Iris pigment epithelial cell (primary cell): ENCODE results near the gene C4BPA.

ENCODE experiments used
- DNase-seq: peaks from one replicate; pipeline ENCODE4 v3.0.0-alpha.2; 2011; ENCODE audit warnings: low read depth

Gene C4BPA

DNA sequence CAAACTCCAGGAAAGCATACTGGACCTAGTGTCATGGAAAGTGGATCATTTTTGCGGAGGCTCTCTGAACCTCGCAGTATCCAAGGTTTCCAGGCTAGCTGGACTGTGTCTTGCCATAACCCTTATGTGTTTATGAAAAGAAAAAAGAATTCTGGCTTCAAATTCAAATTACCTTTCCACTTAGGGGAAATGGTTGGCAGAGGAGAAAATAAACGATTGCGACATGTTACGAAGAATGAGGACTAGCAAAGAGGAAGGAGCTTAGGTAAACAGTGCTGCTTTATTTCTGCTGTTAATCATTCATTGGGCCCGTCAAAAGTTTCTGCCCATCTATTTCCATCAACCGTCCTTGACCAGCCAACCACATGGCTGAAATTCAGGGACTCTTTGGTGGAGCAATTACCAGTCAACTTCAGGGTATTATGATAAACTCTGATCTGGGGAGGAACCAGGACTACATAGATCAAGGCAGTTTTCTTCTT lies at the start of gene C4BPA:
C4BPA (plus strand) TSS at position 342 of the 482 bp plus-strand sequence. CDS start 8,793 bp downstream, outside the sequence.
- peak; percentile 67 for DNase-seq

DNA sequence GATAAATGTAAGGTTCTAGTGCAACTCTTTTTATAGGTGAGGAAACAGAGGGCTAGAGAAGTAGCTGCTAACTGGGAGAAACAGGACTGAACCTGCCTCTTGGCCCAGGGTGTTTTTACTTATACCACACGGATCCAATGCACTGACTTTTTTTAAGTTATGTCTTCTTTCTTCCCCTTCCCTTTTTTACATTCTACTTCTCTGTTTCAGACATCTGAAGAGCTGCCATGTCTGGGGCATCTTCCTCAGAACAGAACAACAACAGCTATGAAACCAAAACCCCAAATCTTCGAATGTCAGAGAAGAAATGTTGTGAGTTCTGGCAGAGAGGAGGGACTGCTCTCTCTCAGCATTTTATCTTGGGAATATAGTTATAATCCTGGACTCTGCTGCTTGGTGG lies 49.5 kb upstream of the C4BPA start:
- no peak for DNase-seq

DNA sequence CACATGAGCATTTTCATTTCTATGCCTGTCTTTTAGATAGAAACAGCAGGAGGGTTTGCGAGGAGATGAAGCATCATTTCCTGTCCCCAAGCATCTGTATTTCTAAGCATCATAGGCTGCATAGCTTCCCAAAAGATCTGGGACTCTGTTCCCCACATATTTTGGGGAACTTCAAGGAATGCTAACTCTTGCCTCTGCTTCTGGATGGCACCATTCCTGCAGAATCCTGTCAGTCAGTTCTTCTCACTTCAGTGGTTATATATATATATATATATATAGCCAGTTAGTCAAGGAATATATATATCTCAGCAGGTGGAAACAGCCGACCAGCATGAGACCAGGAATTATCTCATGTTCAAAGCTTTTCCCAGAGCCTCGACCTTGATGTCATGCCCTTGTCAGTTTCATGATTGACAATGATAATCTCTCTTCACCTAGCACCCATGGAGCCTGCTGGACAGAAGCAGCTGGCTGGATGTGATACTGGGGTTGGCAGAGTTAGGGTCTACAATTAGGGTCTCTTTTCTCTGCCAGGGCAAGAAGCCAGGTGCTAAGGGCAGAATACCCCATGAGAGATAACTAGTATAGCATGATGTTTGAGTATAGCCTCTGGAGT lies 48.5 kb upstream of the C4BPA start:
- no peak for DNase-seq

DNA sequence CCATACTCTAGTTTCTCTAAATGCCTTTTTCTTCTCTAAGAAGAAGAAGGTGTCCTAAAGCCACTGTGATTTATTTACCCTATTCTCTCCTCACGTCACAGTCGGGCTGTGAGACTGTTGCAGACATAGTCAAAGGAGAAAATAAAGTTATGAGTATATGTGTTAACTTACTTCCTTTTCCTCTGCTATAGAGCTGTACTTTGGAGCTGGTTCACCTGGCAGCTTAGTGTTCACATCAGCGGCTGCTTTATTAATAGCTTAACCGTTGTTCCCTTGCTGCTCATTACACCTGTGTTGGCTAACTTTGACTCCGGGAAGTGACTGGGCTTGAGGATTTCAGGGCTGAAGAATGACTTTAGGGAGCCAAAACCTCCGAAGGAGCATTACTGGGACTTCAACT lies 47.4 kb upstream of the C4BPA start:
- no peak for DNase-seq

DNA sequence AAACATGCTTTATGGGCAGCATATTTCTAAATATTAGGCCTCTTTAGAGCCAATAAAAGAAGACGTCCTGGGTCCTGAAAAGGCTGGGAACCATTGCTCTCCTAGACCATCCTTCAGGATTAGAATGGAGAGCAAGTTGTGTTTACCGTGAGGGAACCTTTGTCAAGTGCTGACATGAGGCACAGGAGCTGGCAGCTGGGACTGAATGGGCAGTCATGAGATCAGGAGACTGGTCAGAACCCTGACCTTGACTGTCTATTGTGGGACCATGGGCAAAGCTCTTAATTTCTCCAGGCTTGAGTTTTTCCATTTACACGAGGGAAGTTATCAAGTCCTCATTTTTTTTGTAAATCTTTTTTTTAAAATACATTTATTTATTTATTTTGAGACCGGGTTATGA lies 45.8 kb upstream of the C4BPA start:
- DNase-seq: no peak

DNA sequence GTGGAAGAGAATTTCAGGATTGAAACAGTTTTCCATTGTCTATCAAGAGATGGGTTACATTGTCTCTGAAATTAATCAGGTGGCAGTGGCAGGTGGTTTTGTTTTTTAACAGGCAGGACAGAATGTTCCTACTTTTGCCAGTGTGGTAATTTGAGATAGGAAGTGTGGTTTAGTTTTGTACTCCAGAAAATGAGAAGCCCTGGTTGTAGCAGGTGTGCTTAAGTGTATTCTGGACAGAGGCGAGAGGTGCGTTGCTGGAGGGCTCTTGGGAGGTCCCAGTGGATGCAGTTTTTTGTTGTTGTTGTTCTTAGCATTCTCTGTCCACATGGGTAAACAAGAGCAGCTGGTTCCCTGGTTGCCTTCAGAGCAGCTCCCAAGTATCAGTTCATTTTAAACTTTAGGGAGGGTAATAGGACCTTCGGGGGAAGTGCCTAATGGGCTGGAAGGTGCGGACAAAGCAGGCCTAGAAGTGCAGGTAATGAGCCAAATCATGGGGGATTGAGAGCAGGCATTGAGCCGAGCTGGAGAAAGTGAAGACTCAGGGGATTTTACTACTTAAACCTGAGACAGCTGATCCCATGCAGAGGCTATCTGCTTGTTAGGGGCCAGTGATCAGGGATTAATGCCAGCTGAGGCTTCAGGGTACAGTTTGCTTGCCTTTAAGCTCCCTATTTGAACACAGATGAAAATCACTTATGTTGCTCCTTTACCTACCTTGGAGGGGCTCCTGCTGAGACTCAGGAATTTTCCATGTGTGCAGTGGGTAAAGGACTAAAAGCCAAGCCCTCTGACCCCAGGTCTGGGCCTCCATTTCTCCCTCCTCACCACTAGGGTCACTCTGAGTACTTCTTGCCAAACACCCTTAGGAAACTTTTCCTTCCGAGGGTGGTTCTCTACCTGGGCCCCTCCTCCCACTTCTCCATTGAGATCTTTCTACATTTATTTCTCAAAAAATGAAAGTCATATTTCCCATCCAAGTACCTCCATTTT lies 44.9 kb upstream of the C4BPA start:
- DNase-seq: no peak

DNA sequence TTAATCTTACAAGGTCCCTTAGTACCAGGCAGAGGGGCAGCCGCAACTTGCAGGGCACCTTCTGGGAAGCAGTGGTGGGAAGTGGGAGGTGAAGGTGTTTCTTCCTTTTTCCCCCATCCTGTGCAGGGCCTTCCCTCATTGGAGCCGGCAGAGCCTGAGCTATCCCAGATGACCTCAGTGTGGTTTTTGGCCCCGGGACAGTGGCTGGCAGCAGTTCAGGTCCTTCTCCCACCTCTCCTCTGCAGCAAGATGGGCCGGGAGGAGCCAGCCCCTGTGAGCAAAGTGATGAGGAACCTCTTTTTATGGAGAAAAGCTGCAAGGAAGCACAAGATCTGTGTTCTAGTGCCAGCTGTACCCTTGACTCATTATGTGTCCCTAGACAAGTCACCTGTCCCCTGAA lies 44.2 kb upstream of the C4BPA start:
- no peak for DNase-seq

DNA sequence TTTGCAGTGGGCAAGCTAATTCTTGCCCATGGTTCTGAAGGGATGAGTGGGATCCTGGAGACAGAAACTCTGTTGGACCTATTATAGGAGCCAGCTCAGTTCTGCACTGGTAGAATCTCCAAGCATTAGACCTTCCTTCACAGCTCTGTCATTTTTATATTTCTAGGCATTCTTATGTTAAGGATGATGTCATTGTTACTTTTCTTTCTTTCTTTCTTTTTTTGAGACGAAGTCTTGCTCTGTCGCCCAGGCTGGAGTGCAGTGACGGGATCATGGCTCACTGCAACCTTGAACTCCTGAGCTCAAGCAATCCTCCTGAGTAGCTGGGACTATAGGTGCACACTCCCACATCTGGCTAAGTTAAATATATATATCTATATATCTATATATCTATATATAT lies 43.4 kb upstream of the C4BPA start:
- DNase-seq: no peak

DNA sequence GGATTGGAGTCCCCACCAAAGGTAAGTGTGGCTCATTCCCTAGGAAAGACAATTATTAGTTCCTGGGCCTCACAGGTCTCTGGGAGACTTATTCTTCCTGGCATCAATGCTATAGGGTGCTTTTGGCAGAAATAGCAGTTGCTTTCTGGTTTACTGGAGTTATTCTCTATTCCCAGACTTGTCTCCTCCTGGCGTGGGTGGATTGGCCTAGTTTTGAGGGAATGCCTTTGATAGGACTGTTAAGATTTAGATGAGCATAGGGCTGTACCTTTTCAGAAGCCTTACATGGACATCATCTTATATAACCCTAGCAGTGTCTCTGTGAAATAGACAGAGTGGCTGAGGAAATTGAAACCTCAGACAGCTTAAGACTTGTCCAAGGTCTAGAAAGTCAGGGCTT lies 42.0 kb upstream of the C4BPA start:
- DNase-seq: no peak

DNA sequence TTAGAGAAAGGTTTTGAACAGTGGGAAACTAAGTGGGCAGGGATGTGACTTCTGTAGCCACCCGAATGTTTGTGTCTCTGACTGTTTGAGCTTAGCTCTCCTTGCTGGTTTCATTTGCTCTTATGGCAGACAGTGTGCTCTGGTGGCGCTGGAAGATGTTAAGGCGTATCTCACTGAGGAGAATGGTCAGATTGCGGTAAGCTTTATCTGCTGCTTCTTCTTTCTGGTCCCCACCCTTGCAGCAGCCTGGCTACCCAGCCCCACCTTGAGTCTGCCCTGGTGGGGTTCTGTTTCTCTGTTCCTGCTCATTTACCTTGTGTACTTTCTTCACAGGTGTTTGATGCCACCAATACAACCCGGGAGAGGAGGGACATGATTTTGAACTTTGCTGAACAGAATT lies 41.0 kb upstream of the C4BPA start:
- no peak for DNase-seq

DNA sequence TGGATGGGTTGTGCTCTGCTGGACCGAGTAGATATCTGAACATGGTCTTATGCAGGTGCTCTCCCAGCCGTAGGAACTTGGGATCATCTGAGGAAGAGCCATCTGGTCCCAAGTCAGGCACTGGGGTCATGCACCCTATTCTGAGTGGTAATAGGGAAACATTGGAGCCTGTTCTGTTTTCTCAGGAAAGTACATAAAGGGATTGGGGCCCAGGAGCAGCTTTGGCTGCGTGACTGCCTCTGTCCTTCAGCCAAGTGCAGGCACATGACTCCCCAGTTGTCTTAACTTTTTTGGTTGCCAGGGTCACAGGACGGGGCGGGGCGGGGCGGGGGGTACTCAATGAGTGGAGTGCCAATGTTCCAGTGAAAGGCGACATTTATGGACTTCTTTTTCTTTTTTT lies 39.5 kb upstream of the C4BPA start:
- DNase-seq: no peak

DNA sequence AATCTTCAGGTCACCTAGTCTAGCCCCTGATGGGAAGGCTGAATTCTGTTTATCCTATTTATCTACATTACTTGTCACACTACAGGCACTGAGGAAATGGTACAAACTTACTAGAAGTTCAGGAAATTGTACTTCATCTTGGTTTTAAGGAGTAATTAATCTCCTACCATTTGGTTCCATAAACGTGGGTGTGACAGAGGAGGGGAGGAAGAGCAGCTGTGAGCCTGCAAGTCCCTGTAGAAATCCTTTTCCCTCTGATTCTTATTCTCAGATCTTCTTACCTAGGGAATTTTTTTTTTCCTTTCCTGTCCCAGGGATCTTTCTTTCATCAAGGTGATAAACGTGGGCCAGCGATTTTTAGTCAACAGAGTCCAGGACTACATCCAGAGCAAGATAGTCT lies 36.8 kb upstream of the C4BPA start:
- no peak for DNase-seq

DNA sequence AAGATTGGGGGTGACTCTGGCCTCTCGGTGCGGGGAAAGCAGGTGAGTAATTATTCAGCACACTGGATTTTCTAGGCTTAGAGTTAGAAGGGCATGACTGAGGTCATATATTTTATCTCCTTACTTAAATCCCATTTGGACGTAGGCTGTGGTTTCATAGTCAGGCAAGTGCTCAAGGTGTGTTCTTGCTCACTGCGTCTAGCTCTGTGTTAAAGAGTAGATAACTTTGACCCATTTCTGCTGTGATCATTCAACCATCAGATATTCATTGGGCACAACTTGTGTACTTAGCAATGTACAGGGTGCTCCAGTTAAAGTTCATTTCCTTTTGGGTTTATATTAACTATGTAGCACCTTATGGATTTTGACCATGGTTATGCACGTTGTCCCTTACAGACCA lies 36.4 kb upstream of the C4BPA start:
- DNase-seq: no peak

DNA sequence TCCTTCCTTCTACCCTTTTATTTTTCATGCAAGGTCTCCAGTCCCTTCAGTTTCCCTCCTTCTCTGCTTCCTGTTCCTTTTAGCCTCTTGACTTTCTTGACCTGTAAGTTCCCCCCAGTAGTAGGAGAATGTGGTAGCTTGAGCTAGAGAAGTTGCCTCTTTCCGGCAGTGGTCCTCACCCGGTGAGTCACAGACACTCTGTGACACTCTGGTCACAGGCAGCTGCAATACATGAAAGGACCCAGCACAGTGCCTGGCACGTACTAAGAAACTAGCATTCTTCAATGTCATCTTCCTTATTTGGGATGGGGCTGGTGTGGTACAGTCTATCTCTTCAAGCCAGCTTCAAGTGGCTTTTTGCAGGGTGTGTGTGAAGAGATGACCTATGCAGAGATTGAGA lies 35.0 kb upstream of the C4BPA start:
- DNase-seq: no peak

DNA sequence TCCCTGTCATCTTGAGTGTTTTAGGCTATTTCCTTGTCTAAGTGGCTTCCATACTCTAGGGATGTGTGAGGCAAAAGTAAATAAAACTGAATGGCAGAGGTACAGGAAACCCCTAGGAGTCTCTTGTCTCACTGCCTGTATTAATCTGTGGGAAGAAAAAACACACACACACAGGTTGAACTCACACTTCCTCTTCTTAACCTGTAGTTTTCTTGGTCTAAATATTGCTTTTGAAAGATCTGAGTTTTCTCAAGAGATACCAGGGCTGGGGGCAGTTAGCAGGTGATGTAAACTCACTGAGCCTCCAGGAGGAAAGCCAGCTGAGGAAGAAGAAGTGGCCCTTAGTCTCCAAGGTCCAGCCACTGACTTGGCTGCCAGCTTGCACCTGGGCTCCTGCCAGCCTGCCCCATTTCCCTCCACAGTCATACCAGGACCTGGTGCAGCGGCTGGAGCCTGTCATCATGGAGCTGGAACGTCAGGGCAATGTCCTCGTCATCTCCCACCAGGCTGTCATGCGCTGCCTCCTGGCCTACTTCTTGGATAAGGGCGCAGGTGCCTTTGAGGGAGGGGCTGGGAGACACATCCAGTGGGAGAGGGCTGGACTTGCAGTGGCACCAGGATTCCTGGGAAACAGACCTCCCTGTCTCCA lies 34.1 kb upstream of the C4BPA start:
- no peak for DNase-seq

DNA sequence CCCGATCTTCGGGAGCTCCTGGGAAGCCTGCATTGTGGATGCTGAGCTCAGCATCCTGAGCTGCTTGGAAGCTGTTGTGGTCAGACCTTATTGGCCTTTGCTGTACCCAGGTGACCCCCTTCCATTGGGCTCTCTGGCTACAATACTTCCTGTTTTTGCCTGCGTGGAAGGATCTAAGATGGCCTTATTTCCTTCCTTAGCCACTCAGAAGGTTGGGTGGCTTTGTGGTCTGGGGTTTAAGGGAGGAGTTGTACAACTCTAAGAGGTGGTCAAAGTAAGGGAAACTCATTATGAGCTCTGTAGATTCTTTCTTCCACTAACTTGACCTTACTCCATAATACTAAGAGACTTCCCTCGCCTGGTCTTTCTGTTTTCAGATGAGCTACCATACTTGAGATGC lies 33.2 kb upstream of the C4BPA start:
- no peak for DNase-seq

DNA sequence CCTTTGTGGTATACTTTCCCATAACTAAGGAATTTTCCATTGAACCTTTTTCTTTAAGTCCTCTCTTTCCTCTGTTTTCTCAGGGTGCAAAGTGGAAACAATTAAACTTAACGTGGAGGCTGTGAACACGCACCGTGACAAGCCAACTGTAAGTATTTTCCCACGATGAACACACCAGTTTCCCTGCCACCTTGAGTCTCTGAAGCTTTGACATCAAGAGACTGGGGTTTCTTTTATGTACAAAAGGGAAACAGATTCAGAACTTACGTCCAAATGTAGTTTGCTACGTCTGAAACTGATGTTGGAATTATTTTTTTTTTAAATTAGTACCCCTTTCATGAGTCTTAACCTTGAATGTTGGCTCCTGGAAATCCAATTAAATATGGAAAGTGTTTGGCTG lies 32.6 kb upstream of the C4BPA start:
- DNase-seq: no peak

DNA sequence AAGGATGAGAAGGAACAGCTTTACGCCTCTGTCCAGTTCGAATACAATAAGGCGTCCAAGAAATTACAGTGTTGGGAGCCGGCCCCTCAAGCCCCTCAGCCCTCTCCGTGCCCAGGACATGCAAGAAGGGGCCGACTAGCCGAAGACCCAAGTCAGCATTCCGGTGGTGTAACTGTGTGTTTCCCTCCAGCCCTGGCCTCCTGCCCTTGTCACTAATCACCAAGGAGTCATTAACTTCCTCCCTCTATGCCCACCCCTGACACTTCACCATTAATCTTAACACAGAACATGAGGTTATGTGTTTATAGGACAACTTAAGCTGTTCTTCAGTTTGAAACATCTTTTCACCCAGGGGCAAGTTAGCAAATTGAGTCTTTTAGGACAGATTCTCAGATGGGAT lies 31.8 kb upstream of the C4BPA start:
- no peak for DNase-seq

DNA sequence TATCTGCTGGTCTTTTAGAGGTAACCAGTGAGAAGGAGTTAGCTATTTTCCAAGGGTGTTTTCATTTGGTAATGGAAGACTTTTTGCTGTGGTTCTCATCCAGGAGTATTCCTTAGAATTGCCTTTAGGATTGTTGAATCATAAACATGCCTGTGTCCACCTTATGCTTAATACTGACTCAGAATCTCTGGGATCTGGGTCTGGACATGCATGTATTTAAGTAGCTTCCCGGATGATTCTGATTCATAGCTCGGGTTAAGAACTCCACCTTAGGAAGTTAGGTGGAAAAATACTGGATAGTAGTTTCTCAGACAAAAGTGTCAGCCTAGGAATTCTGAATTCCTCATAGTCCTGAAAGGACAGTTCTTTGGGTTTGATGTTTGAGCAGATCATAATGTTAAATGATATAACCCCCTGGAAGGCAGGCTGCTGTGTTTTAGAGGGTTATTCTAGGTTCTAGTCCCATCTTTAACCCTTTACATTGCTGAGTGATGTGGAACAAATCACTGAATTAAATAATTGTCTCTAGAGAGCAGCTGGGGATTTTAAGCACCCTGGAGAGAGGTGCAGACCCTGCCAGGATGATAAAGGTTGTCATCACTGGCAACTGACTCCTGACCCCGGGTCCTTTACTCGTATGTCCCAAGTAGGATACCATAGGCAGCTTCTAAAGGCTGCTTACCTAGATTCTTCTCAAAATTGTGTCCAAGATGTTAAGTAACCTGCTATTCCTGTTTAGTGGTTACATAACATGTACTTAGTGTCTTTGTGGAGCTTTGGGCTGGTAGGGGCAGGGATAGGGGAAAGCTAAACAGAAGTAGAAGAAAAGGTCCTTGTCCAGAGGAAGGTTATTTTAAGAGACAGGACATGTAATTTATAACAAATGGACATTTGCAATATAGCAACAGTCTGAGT lies 29.9 kb upstream of the C4BPA start:
- DNase-seq: no peak

DNA sequence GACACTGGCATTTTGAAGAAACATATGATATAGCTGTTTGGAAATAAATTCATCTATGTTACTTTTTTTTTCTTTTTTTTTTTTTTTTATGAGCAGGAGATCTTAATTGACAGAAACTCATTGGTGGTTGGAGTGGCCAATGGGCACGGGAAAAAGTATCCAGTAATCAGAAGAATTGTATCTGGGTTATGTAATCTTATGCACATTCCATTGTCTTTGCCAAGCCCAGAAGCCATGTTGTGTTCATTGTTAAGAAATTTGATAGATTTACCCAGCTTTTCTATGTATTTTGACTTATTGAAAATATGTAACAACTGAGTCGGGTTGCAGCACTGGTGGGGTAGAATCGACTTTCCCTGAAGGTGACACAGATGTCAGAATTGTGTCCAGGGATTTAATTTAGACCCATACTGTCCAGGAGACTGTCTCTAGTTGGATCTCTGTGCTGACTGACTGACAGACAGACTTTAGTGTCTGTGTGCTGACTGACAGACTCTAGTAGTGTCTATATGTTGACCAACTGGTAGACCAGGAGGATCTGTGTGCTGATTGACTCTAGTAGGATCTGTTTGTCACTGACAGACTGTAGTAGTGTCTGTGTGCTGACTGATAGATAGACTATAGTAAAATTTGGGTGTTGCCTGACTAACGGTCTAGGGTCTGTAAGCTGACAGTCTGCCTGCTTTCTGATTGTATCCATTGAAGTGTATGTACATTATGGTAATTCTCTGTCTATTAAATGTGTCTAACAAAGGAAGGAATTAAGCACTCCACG lies 27.7 kb upstream of the C4BPA start:
- peak; percentile 40 for DNase-seq

DNA sequence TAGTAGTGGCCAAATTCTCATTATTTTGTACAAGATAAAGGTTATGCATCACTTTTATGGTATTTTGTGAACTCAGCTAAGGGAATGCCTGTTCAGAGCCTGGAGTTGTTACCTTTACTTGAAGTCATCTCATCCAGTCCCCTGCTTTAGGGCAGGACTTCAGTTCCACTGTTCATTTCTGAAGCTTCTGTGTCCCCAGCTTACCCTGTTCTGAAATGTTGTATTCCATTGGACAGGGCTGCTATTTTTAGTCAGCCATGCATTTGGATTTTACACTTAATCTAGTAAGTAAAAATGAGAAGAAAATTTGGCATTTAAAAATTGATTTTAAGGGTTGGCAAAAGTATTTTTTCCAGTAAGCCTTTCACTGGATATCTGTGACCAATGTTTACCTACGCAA lies 27.0 kb upstream of the C4BPA start:
- no peak for DNase-seq
